HG02623 (cell line): ENCODE results near the gene GUCY1A2.

Experiments
- ATAC-seq: cut with Tn5 transposase; IDR thresholded peaks from one replicate; pipeline ENCODE4 v1.9.1; 2021; ENCODE audit warnings: moderate library complexity; ENCODE audit not compliant: unreplicated experiment

GUCY1A2 gene

GRCh38 chr11:106763501-106763900 lies 254.8 kb downstream of the GUCY1A2 start:
- no peak for ATAC-seq

GRCh38 chr11:106761745-106762144 lies 256.5 kb downstream of the GUCY1A2 start:
- no peak for ATAC-seq

- ATAC-seq: no peak
Observed at GRCh38 chr11:106761240-106761639, 257.0 kb downstream of the GUCY1A2 start.

GRCh38 chr11:106748059-106748458 lies 270.2 kb downstream of the GUCY1A2 start:
- no peak for ATAC-seq

GRCh38 chr11:106745941-106746340 lies 272.3 kb downstream of the GUCY1A2 start:
- ATAC-seq: no peak

GRCh38 chr11:106733635-106734034 lies 284.6 kb downstream of the GUCY1A2 start:
- ATAC-seq: no peak

- no peak for ATAC-seq
Observed at GRCh38 chr11:106728859-106729258, 289.4 kb downstream of the GUCY1A2 start.

GRCh38 chr11:106728379-106728778 lies 289.9 kb downstream of the GUCY1A2 start:
- no peak for ATAC-seq

GRCh38 chr11:106727256-106727655 lies 291.0 kb downstream of the GUCY1A2 start:
- ATAC-seq: no peak

GRCh38 chr11:106724293-106724892 lies 293.9 kb downstream of the GUCY1A2 start:
- no peak for ATAC-seq

GRCh38 chr11:106723071-106723470 lies 295.2 kb downstream of the GUCY1A2 start:
- no peak for ATAC-seq

GRCh38 chr11:106717222-106717621 lies 301.1 kb downstream of the GUCY1A2 start:
- ATAC-seq: no peak

GRCh38 chr11:106714199-106714598 lies 304.1 kb downstream of the GUCY1A2 start:
- ATAC-seq: no peak

GRCh38 chr11:106708348-106708747 lies 309.9 kb downstream of the GUCY1A2 start:
- ATAC-seq: no peak

GRCh38 chr11:106706355-106706754 lies 311.9 kb downstream of the GUCY1A2 start:
- no peak for ATAC-seq

GRCh38 chr11:106702805-106703204 lies 315.5 kb downstream of the GUCY1A2 start:
- no peak for ATAC-seq

GRCh38 chr11:106697058-106697457 lies 321.2 kb downstream of the GUCY1A2 start:
- no peak for ATAC-seq

- no peak for ATAC-seq
Observed at GRCh38 chr11:106695506-106695905, 322.8 kb downstream of the GUCY1A2 start.

- no peak for ATAC-seq
Observed at GRCh38 chr11:106694501-106694900, 323.8 kb downstream of the GUCY1A2 start.

GRCh38 chr11:106691807-106692365 lies 326.4 kb downstream of the GUCY1A2 start:
- no peak for ATAC-seq

GRCh38 chr11:106690923-106691322 lies 327.4 kb downstream of the GUCY1A2 start:
- ATAC-seq: no peak

GRCh38 chr11:106684944-106685343 lies 333.3 kb downstream of the GUCY1A2 start:
- ATAC-seq: no peak

- no peak for ATAC-seq
Observed at GRCh38 chr11:106683435-106683834, 334.8 kb downstream of the GUCY1A2 start.
